Measurements from ENCODE around the gene STEAP1B.

DNA sequence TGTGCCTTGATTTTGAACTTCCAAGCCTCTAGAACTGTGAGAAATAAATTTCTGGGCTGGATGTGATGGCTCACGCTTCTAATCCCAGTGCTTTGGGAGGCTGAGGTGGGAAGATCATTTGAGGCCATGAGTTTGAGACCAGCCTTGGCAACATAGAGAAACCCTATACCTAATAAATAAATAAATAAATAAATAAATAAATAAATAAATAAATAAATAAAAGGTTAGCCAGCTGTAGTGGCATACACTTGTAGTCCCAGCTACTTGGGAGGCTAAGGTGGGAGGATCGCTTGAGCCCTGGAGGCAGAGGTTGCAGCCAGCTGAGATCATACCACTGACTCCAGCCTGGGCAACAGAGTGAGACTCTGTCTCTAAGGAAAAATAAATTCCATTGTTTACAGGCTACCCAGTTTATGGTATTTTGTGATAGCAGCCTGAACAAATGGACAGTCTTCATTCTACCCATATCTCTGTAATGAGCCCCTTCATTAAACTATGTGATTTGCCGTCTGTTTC, 67.7 kb downstream of the STEAP1B start:
- TF ChIP-seq, protein P1, sequence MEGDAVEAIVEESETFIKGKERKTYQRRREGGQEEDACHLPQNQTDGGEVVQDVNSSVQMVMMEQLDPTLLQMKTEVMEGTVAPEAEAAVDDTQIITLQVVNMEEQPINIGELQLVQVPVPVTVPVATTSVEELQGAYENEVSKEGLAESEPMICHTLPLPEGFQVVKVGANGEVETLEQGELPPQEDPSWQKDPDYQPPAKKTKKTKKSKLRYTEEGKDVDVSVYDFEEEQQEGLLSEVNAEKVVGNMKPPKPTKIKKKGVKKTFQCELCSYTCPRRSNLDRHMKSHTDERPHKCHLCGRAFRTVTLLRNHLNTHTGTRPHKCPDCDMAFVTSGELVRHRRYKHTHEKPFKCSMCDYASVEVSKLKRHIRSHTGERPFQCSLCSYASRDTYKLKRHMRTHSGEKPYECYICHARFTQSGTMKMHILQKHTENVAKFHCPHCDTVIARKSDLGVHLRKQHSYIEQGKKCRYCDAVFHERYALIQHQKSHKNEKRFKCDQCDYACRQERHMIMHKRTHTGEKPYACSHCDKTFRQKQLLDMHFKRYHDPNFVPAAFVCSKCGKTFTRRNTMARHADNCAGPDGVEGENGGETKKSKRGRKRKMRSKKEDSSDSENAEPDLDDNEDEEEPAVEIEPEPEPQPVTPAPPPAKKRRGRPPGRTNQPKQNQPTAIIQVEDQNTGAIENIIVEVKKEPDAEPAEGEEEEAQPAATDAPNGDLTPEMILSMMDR (IDR thresholded peaks at IDR 0.05; ENCODE audit: low read depth, low read length, missing input control) = no peak
- no peak for TF ChIP-seq YY1 (IDR thresholded peaks at IDR 0.05)
- TF ChIP-seq NR2F2 (IDR thresholded peaks at IDR 0.05) = no peak
- TF ChIP-seq GABPA (IDR thresholded peaks at IDR 0.05 in 1 of 2, conservative IDR thresholded peaks at IDR 0.05 in 1 of 2) = no peak
- TF ChIP-seq HNF4A (conservative IDR thresholded peaks at IDR 0.05) = no peak
- TF ChIP-seq, protein P2, sequence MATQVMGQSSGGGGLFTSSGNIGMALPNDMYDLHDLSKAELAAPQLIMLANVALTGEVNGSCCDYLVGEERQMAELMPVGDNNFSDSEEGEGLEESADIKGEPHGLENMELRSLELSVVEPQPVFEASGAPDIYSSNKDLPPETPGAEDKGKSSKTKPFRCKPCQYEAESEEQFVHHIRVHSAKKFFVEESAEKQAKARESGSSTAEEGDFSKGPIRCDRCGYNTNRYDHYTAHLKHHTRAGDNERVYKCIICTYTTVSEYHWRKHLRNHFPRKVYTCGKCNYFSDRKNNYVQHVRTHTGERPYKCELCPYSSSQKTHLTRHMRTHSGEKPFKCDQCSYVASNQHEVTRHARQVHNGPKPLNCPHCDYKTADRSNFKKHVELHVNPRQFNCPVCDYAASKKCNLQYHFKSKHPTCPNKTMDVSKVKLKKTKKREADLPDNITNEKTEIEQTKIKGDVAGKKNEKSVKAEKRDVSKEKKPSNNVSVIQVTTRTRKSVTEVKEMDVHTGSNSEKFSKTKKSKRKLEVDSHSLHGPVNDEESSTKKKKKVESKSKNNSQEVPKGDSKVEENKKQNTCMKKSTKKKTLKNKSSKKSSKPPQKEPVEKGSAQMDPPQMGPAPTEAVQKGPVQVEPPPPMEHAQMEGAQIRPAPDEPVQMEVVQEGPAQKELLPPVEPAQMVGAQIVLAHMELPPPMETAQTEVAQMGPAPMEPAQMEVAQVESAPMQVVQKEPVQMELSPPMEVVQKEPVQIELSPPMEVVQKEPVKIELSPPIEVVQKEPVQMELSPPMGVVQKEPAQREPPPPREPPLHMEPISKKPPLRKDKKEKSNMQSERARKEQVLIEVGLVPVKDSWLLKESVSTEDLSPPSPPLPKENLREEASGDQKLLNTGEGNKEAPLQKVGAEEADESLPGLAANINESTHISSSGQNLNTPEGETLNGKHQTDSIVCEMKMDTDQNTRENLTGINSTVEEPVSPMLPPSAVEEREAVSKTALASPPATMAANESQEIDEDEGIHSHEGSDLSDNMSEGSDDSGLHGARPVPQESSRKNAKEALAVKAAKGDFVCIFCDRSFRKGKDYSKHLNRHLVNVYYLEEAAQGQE (IDR thresholded peaks at IDR 0.05) = no peak
- TF ChIP-seq SP1 (IDR thresholded peaks at IDR 0.05) = no peak
- no peak for TF ChIP-seq EGR1 (IDR thresholded peaks at IDR 0.05; ENCODE audit: low read depth in 2 of 2)
- no peak for TF ChIP-seq RAD21 (IDR thresholded peaks at IDR 0.05)
- no peak for TF ChIP-seq JUND (IDR thresholded peaks at IDR 0.05)
- TF ChIP-seq TAF1 (conservative IDR thresholded peaks at IDR 0.05) = no peak
- no peak for TF ChIP-seq MAX (IDR thresholded peaks at IDR 0.05)
- TF ChIP-seq, protein P3, sequence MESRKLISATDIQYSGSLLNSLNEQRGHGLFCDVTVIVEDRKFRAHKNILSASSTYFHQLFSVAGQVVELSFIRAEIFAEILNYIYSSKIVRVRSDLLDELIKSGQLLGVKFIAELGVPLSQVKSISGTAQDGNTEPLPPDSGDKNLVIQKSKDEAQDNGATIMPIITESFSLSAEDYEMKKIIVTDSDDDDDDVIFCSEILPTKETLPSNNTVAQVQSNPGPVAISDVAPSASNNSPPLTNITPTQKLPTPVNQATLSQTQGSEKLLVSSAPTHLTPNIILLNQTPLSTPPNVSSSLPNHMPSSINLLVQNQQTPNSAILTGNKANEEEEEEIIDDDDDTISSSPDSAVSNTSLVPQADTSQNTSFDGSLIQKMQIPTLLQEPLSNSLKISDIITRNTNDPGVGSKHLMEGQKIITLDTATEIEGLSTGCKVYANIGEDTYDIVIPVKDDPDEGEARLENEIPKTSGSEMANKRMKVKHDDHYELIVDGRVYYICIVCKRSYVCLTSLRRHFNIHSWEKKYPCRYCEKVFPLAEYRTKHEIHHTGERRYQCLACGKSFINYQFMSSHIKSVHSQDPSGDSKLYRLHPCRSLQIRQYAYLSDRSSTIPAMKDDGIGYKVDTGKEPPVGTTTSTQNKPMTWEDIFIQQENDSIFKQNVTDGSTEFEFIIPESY (IDR thresholded peaks at IDR 0.05) = no peak
- no peak for TF ChIP-seq FOXA1 (IDR thresholded peaks at IDR 0.05)

Data from liver (tissue), 3 donors.